ENCODE measurements around the gene TELO2. TPM values are rescaled to one million over a fixed set of nuclear protein-coding genes. Genes with fewer than 3 reads are reported as not detected.
A peak's percentile ranks its signal among the peaks of the same experiment; 100 is the strongest.

Gene TELO2
- total RNA-seq, 1 donor from 2014 or later, result 26.0 TPM

DNA sequence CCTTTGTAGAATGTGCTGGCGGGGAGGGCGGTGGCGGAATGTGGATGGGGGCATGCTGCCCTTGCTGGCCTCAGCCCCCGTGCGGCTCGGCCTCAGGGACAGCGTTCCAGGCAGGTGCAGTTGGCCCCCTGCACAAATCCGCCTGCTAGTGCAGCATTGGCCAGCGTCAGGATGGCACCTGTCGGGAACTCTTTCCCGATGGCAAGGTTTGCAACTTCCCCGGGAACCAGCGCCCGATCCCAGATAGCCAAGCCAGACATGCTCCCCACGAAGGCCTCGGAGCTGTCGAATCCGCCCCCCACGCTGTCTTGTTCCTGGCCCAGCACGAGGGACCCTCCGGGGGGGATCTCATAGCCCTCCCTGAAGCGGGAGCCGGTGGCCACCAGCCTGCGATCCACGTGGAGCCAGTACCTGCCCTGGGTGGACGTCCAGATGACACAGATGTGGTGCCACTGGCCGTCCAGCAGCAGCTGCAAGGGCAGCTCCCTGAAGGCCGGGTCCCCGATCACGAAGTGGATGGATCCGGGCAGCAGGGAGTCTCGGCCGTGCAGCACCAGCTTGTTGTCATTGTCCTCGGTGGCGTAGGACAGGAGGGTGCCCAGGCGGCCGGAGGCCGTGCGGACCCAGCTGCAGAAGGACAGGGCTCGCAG, 7.2 kb upstream of the TELO2 start:
- ATAC-seq (no peak), DNase-seq (peak; percentile 57)
- Histone ChIP-seq H3K4me1 (no peaks in the 10 kb centered on the region), H3K4me3 (no peak overlapping the region), H3K27me3 (no peaks in the 10 kb centered on the region), H3K36me3 (no peaks in the 10 kb centered on the region), H3K9me3 (no peaks in the 10 kb centered on the region), H3K27ac (no peak overlapping the region)
- TF ChIP-seq, protein P1, sequence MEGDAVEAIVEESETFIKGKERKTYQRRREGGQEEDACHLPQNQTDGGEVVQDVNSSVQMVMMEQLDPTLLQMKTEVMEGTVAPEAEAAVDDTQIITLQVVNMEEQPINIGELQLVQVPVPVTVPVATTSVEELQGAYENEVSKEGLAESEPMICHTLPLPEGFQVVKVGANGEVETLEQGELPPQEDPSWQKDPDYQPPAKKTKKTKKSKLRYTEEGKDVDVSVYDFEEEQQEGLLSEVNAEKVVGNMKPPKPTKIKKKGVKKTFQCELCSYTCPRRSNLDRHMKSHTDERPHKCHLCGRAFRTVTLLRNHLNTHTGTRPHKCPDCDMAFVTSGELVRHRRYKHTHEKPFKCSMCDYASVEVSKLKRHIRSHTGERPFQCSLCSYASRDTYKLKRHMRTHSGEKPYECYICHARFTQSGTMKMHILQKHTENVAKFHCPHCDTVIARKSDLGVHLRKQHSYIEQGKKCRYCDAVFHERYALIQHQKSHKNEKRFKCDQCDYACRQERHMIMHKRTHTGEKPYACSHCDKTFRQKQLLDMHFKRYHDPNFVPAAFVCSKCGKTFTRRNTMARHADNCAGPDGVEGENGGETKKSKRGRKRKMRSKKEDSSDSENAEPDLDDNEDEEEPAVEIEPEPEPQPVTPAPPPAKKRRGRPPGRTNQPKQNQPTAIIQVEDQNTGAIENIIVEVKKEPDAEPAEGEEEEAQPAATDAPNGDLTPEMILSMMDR (IDR thresholded peaks at IDR 0.05), result no peak
- intact Hi-C loops (cut with DNase I), result no loop called here

DNA sequence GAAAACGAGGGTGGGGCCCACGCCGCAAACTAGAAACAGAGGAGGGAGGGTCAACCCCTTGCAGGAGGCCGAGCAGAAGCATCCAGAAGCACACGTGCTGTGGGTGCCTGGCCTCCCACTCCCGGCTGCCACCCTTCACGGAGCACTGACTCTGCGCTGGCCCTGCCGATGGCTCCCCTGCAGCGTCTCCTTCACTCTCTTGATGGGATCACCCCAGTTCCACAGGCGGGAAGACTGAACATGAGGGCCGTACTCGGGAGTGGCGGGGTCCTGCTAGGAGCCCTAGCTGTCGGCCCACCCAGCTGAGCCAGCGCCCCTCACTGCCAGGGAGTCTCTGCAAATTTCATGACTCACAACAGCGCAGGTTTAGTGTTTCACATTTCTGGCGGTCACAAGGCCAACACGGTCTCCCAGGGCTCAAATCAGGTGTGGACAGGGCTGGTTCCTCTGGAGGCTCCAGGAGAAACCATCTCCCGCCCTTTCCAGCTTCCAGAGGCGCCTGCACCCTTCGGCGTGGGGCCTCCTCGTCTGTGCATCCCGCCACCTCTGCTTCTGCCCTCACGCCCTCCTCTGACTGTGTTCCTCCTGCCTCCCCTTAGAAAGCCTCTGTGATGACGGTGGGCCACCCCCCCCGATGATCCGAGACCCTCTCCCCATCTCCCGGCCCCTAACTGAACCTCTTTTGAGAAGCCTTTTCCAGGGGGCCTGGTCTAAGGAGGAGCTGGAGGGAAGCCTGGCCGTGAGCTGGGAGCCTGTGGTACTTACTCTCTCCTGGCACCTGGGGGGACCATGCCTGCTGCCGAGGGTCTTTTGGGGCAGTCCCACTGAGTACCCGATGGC, 6.4 kb upstream of the TELO2 start:
- TF ChIP-seq, protein P1 (IDR thresholded peaks at IDR 0.05), result no peak
- no peaks in the 10 kb centered on the region for H3K27me3 ChIP-seq
- no peak for DNase-seq
- no peak overlapping the region for H3K27ac ChIP-seq
- H3K4me1 ChIP-seq, result no peaks in the 10 kb centered on the region
- ATAC-seq, result no peak
- H3K4me3 ChIP-seq, result no peak overlapping the region
- H3K36me3 ChIP-seq, result no peaks in the 10 kb centered on the region
- H3K9me3 ChIP-seq, result no peaks in the 10 kb centered on the region
- intact Hi-C loops (cut with DNase I), result no loop called here

GRCh38 chr16:1487395-1488053, 5.6 kb upstream of the TELO2 start:
- no peaks in the 10 kb centered on the region for H3K36me3 ChIP-seq
- peak; percentile 60 for DNase-seq
- no peaks in the 10 kb centered on the region for H3K27me3 ChIP-seq
- H3K9me3 ChIP-seq, result no peaks in the 10 kb centered on the region
- TF ChIP-seq, protein P1 (IDR thresholded peaks at IDR 0.05), result no peak
- no peak for ATAC-seq
- no peak overlapping the region for H3K27ac ChIP-seq
- no peak overlapping the region for H3K4me3 ChIP-seq
- intact Hi-C loops (cut with DNase I), result no loop called here
- peaks cover 4% of the 10 kb centered on the region for H3K4me1 ChIP-seq

DNA sequence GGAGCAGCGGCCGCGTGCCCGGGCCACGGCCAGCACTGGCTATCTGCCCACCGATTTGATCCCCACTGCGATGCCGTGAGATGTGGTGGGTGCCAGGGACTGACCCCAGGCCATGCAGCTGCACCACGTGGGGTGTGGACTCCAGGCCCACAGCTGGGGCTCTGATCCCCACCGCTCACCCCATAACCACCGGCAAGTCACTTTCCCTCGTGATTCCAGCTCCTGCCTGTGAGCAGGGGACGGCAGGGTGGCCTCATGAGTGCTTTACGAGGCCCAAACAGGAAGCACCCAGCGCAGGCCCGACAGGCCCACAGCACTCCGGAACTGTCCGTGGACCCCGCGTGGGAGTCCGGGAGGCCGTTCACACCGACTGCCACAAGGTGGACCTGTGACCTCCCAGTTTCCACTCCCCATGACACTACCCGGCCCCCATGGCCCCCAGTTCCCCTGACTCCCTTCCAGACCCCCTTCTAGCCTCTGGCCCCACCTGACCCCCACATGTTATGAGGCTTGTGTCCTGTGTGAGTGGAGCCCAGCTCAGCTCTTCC, 5.0 kb upstream of the TELO2 start:
- DNase-seq, result no peak
- TF ChIP-seq, protein P1 (IDR thresholded peaks at IDR 0.05), result no peak
- Histone ChIP-seq H3K27me3 (no peaks in the 10 kb centered on the region), H3K4me3 (no peak overlapping the region), H3K4me1 (peaks cover 9% of the 10 kb centered on the region), H3K36me3 (no peaks in the 10 kb centered on the region), H3K27ac (no peak overlapping the region), H3K9me3 (no peaks in the 10 kb centered on the region)
- intact Hi-C loops (cut with DNase I), result no loop called here
- ATAC-seq, result no peak

DNA sequence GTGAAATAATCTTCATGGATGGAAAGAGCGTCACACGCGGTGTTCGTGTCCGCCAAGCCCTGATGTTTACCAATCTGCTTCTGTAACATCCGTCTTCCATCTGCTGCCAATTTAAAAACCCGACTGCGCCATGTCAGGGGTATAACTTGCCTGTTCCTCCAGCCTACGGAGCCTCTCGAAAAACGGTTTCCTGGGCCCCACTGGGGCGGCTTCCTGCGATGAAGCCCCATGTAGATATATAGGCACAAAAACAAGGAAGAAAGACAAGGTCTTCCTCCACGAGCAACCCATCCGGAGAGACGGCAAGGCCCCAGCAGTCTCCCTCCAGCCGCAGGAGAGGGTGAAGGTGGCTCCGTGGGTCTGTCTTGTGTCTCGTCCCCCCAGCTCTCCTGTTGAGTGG, 4.5 kb upstream of the TELO2 start, which contains the start of gene PTX4:
TSS of gene PTX4 (minus strand) at position 326 of the 400 bp plus-strand sequence. CDS start at position 291, 35 bp downstream.
- TF ChIP-seq, protein P1 (IDR thresholded peaks at IDR 0.05), result no peak
- DNase-seq, result no peak

More for the DNA sequence above, 4.5 kb upstream of the TELO2 start, which contains the start of gene PTX4:
- Histone ChIP-seq H3K27ac (no peak within 1 kb of the TSS), H3K27me3 (no peaks in the 10 kb centered on the region), H3K36me3 (no peaks in the 10 kb centered on the region), H3K4me1 (peaks cover 9% of the 10 kb centered on the region), H3K4me3 (no peak within 1 kb of the TSS), H3K9me3 (no peaks in the 10 kb centered on the region)
- intact Hi-C loops (cut with DNase I), result no loop called here
- no peak for ATAC-seq
